Measurements from ENCODE around the gene ENTR1.
"Not testable (repeated sequence)": the region's sequence is repeated elsewhere in the genome, so short reads cannot be mapped to it uniquely, and the experiment has no call there.

Gene ENTR1

GRCh38 chr9:136426787-136427186 lies 16.4 kb upstream of the ENTR1 start:
- Histone ChIP-seq H3K9ac (ENCODE audit: low read depth, low read length) (no peak overlapping the region), H3K36me3 (ENCODE audit: insufficient read depth, low read length) (peaks cover 60% of the 10 kb centered on the region)

GRCh38 chr9:136425367-136425766 lies 15.0 kb upstream of the ENTR1 start:
- not testable (repeated sequence) for H3K9ac ChIP-seq (ENCODE audit: low read depth, low read length); H3K4me3 ChIP-seq (ENCODE audit: low read length); H3K9me3 ChIP-seq (replicated peaks; ENCODE audit: low read length); H3K4me2 ChIP-seq (ENCODE audit: low read length); H3K4me1 ChIP-seq (ENCODE audit: control insufficient read depth, insufficient read depth, low read length); H3K27me3 ChIP-seq (ENCODE audit: control insufficient read depth, insufficient read depth, low read length)
- peaks cover 63% of the 10 kb centered on the region for H3K36me3 ChIP-seq (ENCODE audit: insufficient read depth, low read length)

More at GRCh38 chr9:136426787-136427186, 16.4 kb upstream of the ENTR1 start:
- no peak overlapping the region for H3K4me3 ChIP-seq (ENCODE audit: low read length)
- H3K27me3 ChIP-seq (ENCODE audit: control insufficient read depth, insufficient read depth, low read length): no peaks in the 10 kb centered on the region
- no peaks in the 10 kb centered on the region for H3K9me3 ChIP-seq (replicated peaks; ENCODE audit: low read length)
- no peaks in the 10 kb centered on the region for H3K4me1 ChIP-seq (ENCODE audit: control insufficient read depth, insufficient read depth, low read length)
- no peak overlapping the region for H3K4me2 ChIP-seq (ENCODE audit: low read length)

- Histone ChIP-seq H3K4me2 (ENCODE audit: low read length) (no peak overlapping the region), H3K36me3 (ENCODE audit: insufficient read depth, low read length) (peaks cover 60% of the 10 kb centered on the region), H3K27me3 (ENCODE audit: control insufficient read depth, insufficient read depth, low read length) (no peaks in the 10 kb centered on the region), H3K4me3 (ENCODE audit: low read length) (no peak overlapping the region), H3K9me3 (replicated peaks; ENCODE audit: low read length) (no peaks in the 10 kb centered on the region), H3K9ac (ENCODE audit: low read depth, low read length) (no peak overlapping the region), H3K4me1 (ENCODE audit: control insufficient read depth, insufficient read depth, low read length) (no peaks in the 10 kb centered on the region)
Measured at GRCh38 chr9:136424750-136425362, 14.4 kb upstream of the ENTR1 start.

GRCh38 chr9:136423432-136424146 lies 13.2 kb upstream of the ENTR1 start:
- peaks cover 59% of the 10 kb centered on the region for H3K36me3 ChIP-seq (ENCODE audit: insufficient read depth, low read length)

GRCh38 chr9:136422876-136423275 lies 12.5 kb upstream of the ENTR1 start:
- Histone ChIP-seq H3K9ac (ENCODE audit: low read depth, low read length) (no peak overlapping the region), H3K9me3 (replicated peaks; ENCODE audit: low read length) (no peaks in the 10 kb centered on the region), H3K4me2 (ENCODE audit: low read length) (no peak overlapping the region), H3K27me3 (ENCODE audit: control insufficient read depth, insufficient read depth, low read length) (no peaks in the 10 kb centered on the region), H3K4me1 (ENCODE audit: control insufficient read depth, insufficient read depth, low read length) (no peaks in the 10 kb centered on the region), H3K4me3 (ENCODE audit: low read length) (no peak overlapping the region), H3K36me3 (ENCODE audit: insufficient read depth, low read length) (peaks cover 65% of the 10 kb centered on the region)

More at GRCh38 chr9:136423432-136424146, 13.2 kb upstream of the ENTR1 start:
- H3K4me2 ChIP-seq (ENCODE audit: low read length): no peak overlapping the region
- H3K4me1 ChIP-seq (ENCODE audit: control insufficient read depth, insufficient read depth, low read length): no peaks in the 10 kb centered on the region
- H3K9ac ChIP-seq (ENCODE audit: low read depth, low read length): no peak overlapping the region
- H3K27me3 ChIP-seq (ENCODE audit: control insufficient read depth, insufficient read depth, low read length): no peaks in the 10 kb centered on the region
- no peak overlapping the region for H3K4me3 ChIP-seq (ENCODE audit: low read length)
- H3K9me3 ChIP-seq (replicated peaks; ENCODE audit: low read length): no peaks in the 10 kb centered on the region

- Histone ChIP-seq H3K4me2 (ENCODE audit: low read length) (no peak overlapping the region), H3K4me1 (ENCODE audit: control insufficient read depth, insufficient read depth, low read length) (peaks cover under 1% of the 10 kb centered on the region), H3K36me3 (ENCODE audit: insufficient read depth, low read length) (peaks cover 71% of the 10 kb centered on the region), H3K9me3 (replicated peaks; ENCODE audit: low read length) (no peaks in the 10 kb centered on the region), H3K4me3 (ENCODE audit: low read length) (no peak overlapping the region), H3K9ac (ENCODE audit: low read depth, low read length) (no peak overlapping the region), H3K27me3 (ENCODE audit: control insufficient read depth, insufficient read depth, low read length) (no peaks in the 10 kb centered on the region)
Measured at GRCh38 chr9:136421791-136422190, 11.4 kb upstream of the ENTR1 start.

- no peak overlapping the region for H3K9ac ChIP-seq (ENCODE audit: low read depth, low read length)
Measured at GRCh38 chr9:136419092-136419420, 8.6 kb upstream of the ENTR1 start.

GRCh38 chr9:136418182-136419091 lies 8.0 kb upstream of the ENTR1 start:
- Histone ChIP-seq H3K9ac (ENCODE audit: low read depth, low read length) (no peak overlapping the region), H3K36me3 (ENCODE audit: insufficient read depth, low read length) (peaks cover 83% of the 10 kb centered on the region), H3K9me3 (replicated peaks; ENCODE audit: low read length) (no peaks in the 10 kb centered on the region), H3K4me2 (ENCODE audit: low read length) (no peak overlapping the region), H3K4me3 (ENCODE audit: low read length) (no peak overlapping the region), H3K4me1 (ENCODE audit: control insufficient read depth, insufficient read depth, low read length) (peaks cover 3% of the 10 kb centered on the region), H3K27me3 (ENCODE audit: control insufficient read depth, insufficient read depth, low read length) (no peaks in the 10 kb centered on the region)

More at GRCh38 chr9:136419092-136419420, 8.6 kb upstream of the ENTR1 start:
- Histone ChIP-seq H3K36me3 (ENCODE audit: insufficient read depth, low read length) (peaks cover 83% of the 10 kb centered on the region), H3K9me3 (replicated peaks; ENCODE audit: low read length) (no peaks in the 10 kb centered on the region), H3K4me1 (ENCODE audit: control insufficient read depth, insufficient read depth, low read length) (peaks cover 3% of the 10 kb centered on the region), H3K27me3 (ENCODE audit: control insufficient read depth, insufficient read depth, low read length) (no peaks in the 10 kb centered on the region), H3K4me2 (ENCODE audit: low read length) (no peak overlapping the region), H3K4me3 (ENCODE audit: low read length) (no peak overlapping the region)

- H3K4me3 ChIP-seq (ENCODE audit: low read length): no peak overlapping the region
- no peaks in the 10 kb centered on the region for H3K9me3 ChIP-seq (replicated peaks; ENCODE audit: low read length)
- H3K9ac ChIP-seq (ENCODE audit: low read depth, low read length): no peak overlapping the region
- peaks cover 7% of the 10 kb centered on the region for H3K4me1 ChIP-seq (ENCODE audit: control insufficient read depth, insufficient read depth, low read length)
- no peaks in the 10 kb centered on the region for H3K27me3 ChIP-seq (ENCODE audit: control insufficient read depth, insufficient read depth, low read length)
- no peak overlapping the region for H3K4me2 ChIP-seq (ENCODE audit: low read length)
- H3K36me3 ChIP-seq (ENCODE audit: insufficient read depth, low read length): peaks cover 82% of the 10 kb centered on the region
Measured at GRCh38 chr9:136416914-136417313, 6.5 kb upstream of the ENTR1 start.

- H3K4me2 ChIP-seq (ENCODE audit: low read length): no peak overlapping the region
- peaks cover 11% of the 10 kb centered on the region for H3K4me1 ChIP-seq (ENCODE audit: control insufficient read depth, insufficient read depth, low read length)
- no peak overlapping the region for H3K9ac ChIP-seq (ENCODE audit: low read depth, low read length)
- no peaks in the 10 kb centered on the region for H3K9me3 ChIP-seq (replicated peaks; ENCODE audit: low read length)
- peaks cover 80% of the 10 kb centered on the region for H3K36me3 ChIP-seq (ENCODE audit: insufficient read depth, low read length)
- no peak overlapping the region for H3K4me3 ChIP-seq (ENCODE audit: low read length)
- H3K27me3 ChIP-seq (ENCODE audit: control insufficient read depth, insufficient read depth, low read length): no peaks in the 10 kb centered on the region
Measured at GRCh38 chr9:136416427-136416826, 6.0 kb upstream of the ENTR1 start.

GRCh38 chr9:136412962-136413361 lies 2.5 kb upstream of the ENTR1 start:
- H3K36me3 ChIP-seq (ENCODE audit: insufficient read depth, low read length): peaks cover 57% of the 10 kb centered on the region
- no peak overlapping the region for H3K4me3 ChIP-seq (ENCODE audit: low read length)
- H3K9me3 ChIP-seq (replicated peaks; ENCODE audit: low read length): no peaks in the 10 kb centered on the region

More at GRCh38 chr9:136412962-136413361, 2.5 kb upstream of the ENTR1 start:
- Histone ChIP-seq H3K27me3 (ENCODE audit: control insufficient read depth, insufficient read depth, low read length) (no peaks in the 10 kb centered on the region), H3K9ac (ENCODE audit: low read depth, low read length) (no peak overlapping the region), H3K4me2 (ENCODE audit: low read length) (no peak overlapping the region), H3K4me1 (ENCODE audit: control insufficient read depth, insufficient read depth, low read length) (peaks cover 21% of the 10 kb centered on the region)

Data from skeletal muscle satellite cell (primary cell).